ENCODE measurements around the gene LY6G6C.

- no peak for TF ChIP-seq EZH2 (IDR thresholded peaks at IDR 0.05; ENCODE audit: low read depth)
- TF ChIP-seq, protein P1, sequence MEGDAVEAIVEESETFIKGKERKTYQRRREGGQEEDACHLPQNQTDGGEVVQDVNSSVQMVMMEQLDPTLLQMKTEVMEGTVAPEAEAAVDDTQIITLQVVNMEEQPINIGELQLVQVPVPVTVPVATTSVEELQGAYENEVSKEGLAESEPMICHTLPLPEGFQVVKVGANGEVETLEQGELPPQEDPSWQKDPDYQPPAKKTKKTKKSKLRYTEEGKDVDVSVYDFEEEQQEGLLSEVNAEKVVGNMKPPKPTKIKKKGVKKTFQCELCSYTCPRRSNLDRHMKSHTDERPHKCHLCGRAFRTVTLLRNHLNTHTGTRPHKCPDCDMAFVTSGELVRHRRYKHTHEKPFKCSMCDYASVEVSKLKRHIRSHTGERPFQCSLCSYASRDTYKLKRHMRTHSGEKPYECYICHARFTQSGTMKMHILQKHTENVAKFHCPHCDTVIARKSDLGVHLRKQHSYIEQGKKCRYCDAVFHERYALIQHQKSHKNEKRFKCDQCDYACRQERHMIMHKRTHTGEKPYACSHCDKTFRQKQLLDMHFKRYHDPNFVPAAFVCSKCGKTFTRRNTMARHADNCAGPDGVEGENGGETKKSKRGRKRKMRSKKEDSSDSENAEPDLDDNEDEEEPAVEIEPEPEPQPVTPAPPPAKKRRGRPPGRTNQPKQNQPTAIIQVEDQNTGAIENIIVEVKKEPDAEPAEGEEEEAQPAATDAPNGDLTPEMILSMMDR (conservative IDR thresholded peaks at IDR 0.05) = no peak
These were observed 1.9 kb upstream of the LY6G6C start, which contains the start of gene MPIG6B for GRCh38 chr6:31723245-31723979.

Data from PC-9 (cell line).